IPS DF 4.7 (cell line): ENCODE measurements around the gene ARID4B.

Experiments used
- DNase-seq: peaks from one replicate; pipeline ENCODE4 v3.0.0-alpha.2; 2013; ENCODE audit warnings: low spot score; ENCODE audit errors: extremely low read depth

ARID4B gene

GRCh38 chr1:235128456-235129328 lies 199.3 kb downstream of the ARID4B start, which contains the start of gene TOMM20:
Gene TOMM20, minus strand, starts transcription at chr1:235128837. Its CDS starts 122 bp downstream, at chr1:235128715.
- peak; percentile 89 for DNase-seq

- DNase-seq: no peak
Measured at GRCh38 chr1:235127732-235128455, 200.1 kb downstream of the ARID4B start.

- DNase-seq: no peak
Measured at GRCh38 chr1:235127203-235127602, 200.8 kb downstream of the ARID4B start.

GRCh38 chr1:235124665-235125064 lies 203.3 kb downstream of the ARID4B start:
- DNase-seq: no peak

- DNase-seq: no peak
Measured at GRCh38 chr1:235124111-235124510, 203.9 kb downstream of the ARID4B start.

GRCh38 chr1:235122348-235122747 lies 205.6 kb downstream of the ARID4B start:
- no peak for DNase-seq
